Brain microvascular endothelial cell (primary cell): ENCODE measurements around the gene KCNK1.

ENCODE experiments used
- DNase-seq: peaks from one replicate; pipeline ENCODE4 v3.0.0-alpha.2; 2020
- H3K27ac ChIP-seq: fragments of 250-450 bp; sonication (Bioruptor Pico); 2 replicates; pipeline ENCODE4 v1.5.1; 2020; ENCODE audit warnings: mild to moderate bottlenecking, moderate library complexity
- H3K27me3 ChIP-seq: fragments of 250-450 bp; sonication (Bioruptor Pico); replicated peaks from 2 replicates; pipeline ENCODE4 v1.5.1; 2020; ENCODE audit warnings: mild to moderate bottlenecking
- H3K36me3 ChIP-seq: fragments of 250-450 bp; sonication (Bioruptor Pico); replicated peaks from 2 replicates; pipeline ENCODE4 v1.5.1; 2020; ENCODE audit warnings: mild to moderate bottlenecking
- H3K4me3 ChIP-seq: 2 replicates; pipeline ENCODE4 v1.5.1; 2011; ENCODE audit warnings: low read depth, mild to moderate bottlenecking, control low read depth, low read length, moderate library complexity
- CTCF ChIP-seq: IDR thresholded peaks from 2 replicates; pipeline ENCODE4 v1.5.1; 2011; ENCODE audit warnings: low read depth, mild to moderate bottlenecking, moderate library complexity, low read length, control low read depth, inconsistent platforms; ENCODE audit errors: missing control alignments
- in situ Hi-C: cut with HindIII; loops from 2 replicates; pipeline ENCODE4 v1.10.0; 2017; ENCODE audit warnings: low sequenced_read_pairs, low pct_ligation_motif_present

The KCNK1 gene

GRCh38 chr1:233721004-233721595 is 107.2 kb downstream of the KCNK1 start:
- TF ChIP-seq CTCF: no peak
- no peak for DNase-seq
- no peak overlapping the region for H3K4me3 ChIP-seq
- no peaks in the 10 kb centered on the region for H3K27me3 ChIP-seq
- no peaks in the 10 kb centered on the region for H3K36me3 ChIP-seq
- in situ Hi-C loops: no loop called here
- no peak overlapping the region for H3K27ac ChIP-seq
